GM18508 (cell line): Measurements from ENCODE around the gene BRD9.
"Not testable (repeated sequence)": the region's sequence is repeated elsewhere in the genome, so short reads cannot be mapped to it uniquely, and the experiment has no call there.

Experiments
- ATAC-seq: cut with Tn5 transposase; IDR thresholded peaks from one replicate; pipeline ENCODE4 v1.9.1; 2021; ENCODE audit warnings: moderate number of reproducible peaks; ENCODE audit not compliant: insufficient read depth, unreplicated experiment

The BRD9 gene

GRCh38 chr5:923281-923873 is 30.8 kb upstream of the BRD9 start:
- no peak for ATAC-seq

GRCh38 chr5:922436-923280 is 30.1 kb upstream of the BRD9 start:
- no peak for ATAC-seq

GRCh38 chr5:921456-922435 is 29.1 kb upstream of the BRD9 start:
- no peak for ATAC-seq

- no peak for ATAC-seq
Measured at GRCh38 chr5:920321-920720, 27.7 kb upstream of the BRD9 start.

- ATAC-seq = no peak
Measured at GRCh38 chr5:919356-920000, 26.9 kb upstream of the BRD9 start.

GRCh38 chr5:918717-919116 is 26.1 kb upstream of the BRD9 start:
- not testable (repeated sequence) for ATAC-seq

GRCh38 chr5:916441-917293 is 24.1 kb upstream of the BRD9 start:
- no peak for ATAC-seq

- no peak for ATAC-seq
Measured at GRCh38 chr5:915946-916345, 23.3 kb upstream of the BRD9 start.

GRCh38 chr5:915346-915745 is 22.7 kb upstream of the BRD9 start:
- ATAC-seq = not testable (repeated sequence)

- ATAC-seq = no peak
Measured at GRCh38 chr5:914612-915011, 22.0 kb upstream of the BRD9 start.

GRCh38 chr5:914174-914573 is 21.6 kb upstream of the BRD9 start:
- no peak for ATAC-seq

- ATAC-seq = no peak
Measured at GRCh38 chr5:912280-913091, 19.9 kb upstream of the BRD9 start.

GRCh38 chr5:911601-912000 is 19.0 kb upstream of the BRD9 start:
- ATAC-seq = no peak

- ATAC-seq = no peak
Measured at GRCh38 chr5:910769-911160, 18.2 kb upstream of the BRD9 start.

GRCh38 chr5:909994-910768 is 17.6 kb upstream of the BRD9 start:
- ATAC-seq = no peak

- no peak for ATAC-seq
Measured at GRCh38 chr5:909086-909485, 16.5 kb upstream of the BRD9 start.

- no peak for ATAC-seq
Measured at GRCh38 chr5:908172-908571, 15.6 kb upstream of the BRD9 start.

GRCh38 chr5:907366-907910 is 14.8 kb upstream of the BRD9 start:
- ATAC-seq = no peak
